ENCODE data around the gene PLEK2. TPM values are rescaled to one million over a fixed set of nuclear protein-coding genes. Genes with fewer than 3 reads are reported as not detected.

Gene PLEK2
- total RNA-seq, 2 experiments from 2014 or later: 0.45 to 1.1 TPM

DNA sequence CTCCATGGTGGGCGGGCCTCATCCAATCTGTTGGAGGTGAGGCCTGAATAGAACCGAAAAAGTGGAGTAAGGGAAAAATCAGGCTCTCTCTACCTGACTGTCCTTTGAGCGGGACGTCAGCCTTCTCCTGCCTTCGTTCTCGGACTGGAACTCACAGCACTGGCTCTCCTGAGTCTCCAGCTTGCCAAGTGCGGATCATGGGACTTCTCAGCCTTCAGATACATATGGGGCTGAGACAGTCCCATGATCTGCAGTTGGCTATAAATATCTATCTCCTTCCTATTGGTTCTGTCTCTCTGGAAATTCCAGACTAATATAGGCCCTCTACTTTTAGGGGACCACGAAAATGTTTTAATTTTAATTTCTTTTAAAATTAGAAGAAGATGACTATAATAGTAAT, 29.7 kb upstream of the PLEK2 start:
- Mint-ChIP-seq H3K27ac (no peak overlapping the region), H3K9me3 (no peaks in the 10 kb centered on the region), H3K27me3 (peaks cover 30% of the 10 kb centered on the region), H3K4me1 (no peaks in the 10 kb centered on the region), H3K36me3 (ENCODE audit: low read depth) (no peaks in the 10 kb centered on the region), H3K4me3 (no peak overlapping the region)
- DNase-seq: no peak
- ChIA-PET CTCF (no interaction called here), POLR2A (no interaction called here)

GRCh38 chr14:67441256-67441655, 29.3 kb upstream of the PLEK2 start:
- H3K9me3 Mint-ChIP-seq: no peaks in the 10 kb centered on the region
- H3K4me3 Mint-ChIP-seq: no peak overlapping the region
- H3K4me1 Mint-ChIP-seq: no peaks in the 10 kb centered on the region
- POLR2A ChIA-PET: no interaction called here
- CTCF ChIA-PET: interaction anchor here (1.9 kb wide), 1 partner anchor 14 kb away, joined by 9 read pairs; no protein-coding TSS in a partner anchor
- no peak overlapping the region for H3K27ac Mint-ChIP-seq
- no peaks in the 10 kb centered on the region for H3K36me3 Mint-ChIP-seq (ENCODE audit: low read depth)
- DNase-seq: no peak
- H3K27me3 Mint-ChIP-seq: peaks cover 30% of the 10 kb centered on the region

DNA sequence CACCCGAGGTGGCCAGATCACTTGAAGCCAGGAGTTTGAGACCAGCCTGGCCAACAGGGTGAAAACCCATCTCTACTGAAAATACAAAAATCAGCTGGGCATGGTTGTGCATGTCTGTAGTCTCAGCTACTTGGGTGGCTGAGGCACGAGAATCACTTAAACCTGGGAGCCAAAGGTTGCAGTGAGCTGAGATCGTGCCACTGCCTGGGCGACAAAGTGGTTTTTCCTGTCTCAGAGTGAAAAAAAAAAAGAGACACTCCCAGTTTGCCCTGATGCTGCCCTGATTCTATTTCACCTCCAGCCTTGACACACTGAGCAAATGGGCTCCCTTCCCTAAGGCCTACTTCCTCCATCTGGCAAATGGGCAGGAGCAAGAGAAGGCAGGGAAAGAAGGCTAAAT, 28.5 kb upstream of the PLEK2 start:
- CTCF ChIA-PET: interaction anchor here (1.0 to 1.9 kb wide), 3 partner anchors 10 to 47 kb away, joined by 3 to 9 read pairs (median 5); no protein-coding TSS in a partner anchor
- DNase-seq: no peak
- H3K27ac Mint-ChIP-seq: no peak overlapping the region
- H3K4me1 Mint-ChIP-seq: no peaks in the 10 kb centered on the region
- H3K9me3 Mint-ChIP-seq: no peaks in the 10 kb centered on the region
- POLR2A ChIA-PET: no interaction called here
- H3K4me3 Mint-ChIP-seq: no peak overlapping the region
- H3K27me3 Mint-ChIP-seq: peaks cover 29% of the 10 kb centered on the region
- no peaks in the 10 kb centered on the region for H3K36me3 Mint-ChIP-seq (ENCODE audit: low read depth)

- no peak overlapping the region for H3K27ac Mint-ChIP-seq
- ChIA-PET CTCF (interaction anchor here (0.8 to 3.1 kb wide), 4 partner anchors 9 to 228 kb away, joined by 3 to 11 read pairs (median 4); no protein-coding TSS in a partner anchor), POLR2A (no interaction called here)
- no peaks in the 10 kb centered on the region for H3K36me3 Mint-ChIP-seq (ENCODE audit: low read depth)
- no peaks in the 10 kb centered on the region for H3K9me3 Mint-ChIP-seq
- H3K4me1 Mint-ChIP-seq: no peaks in the 10 kb centered on the region
- DNase-seq: no peak
- no peak overlapping the region for H3K4me3 Mint-ChIP-seq
- H3K27me3 Mint-ChIP-seq: peaks cover 26% of the 10 kb centered on the region
Observed at GRCh38 chr14:67438969-67439368, 27.0 kb upstream of the PLEK2 start.

DNA sequence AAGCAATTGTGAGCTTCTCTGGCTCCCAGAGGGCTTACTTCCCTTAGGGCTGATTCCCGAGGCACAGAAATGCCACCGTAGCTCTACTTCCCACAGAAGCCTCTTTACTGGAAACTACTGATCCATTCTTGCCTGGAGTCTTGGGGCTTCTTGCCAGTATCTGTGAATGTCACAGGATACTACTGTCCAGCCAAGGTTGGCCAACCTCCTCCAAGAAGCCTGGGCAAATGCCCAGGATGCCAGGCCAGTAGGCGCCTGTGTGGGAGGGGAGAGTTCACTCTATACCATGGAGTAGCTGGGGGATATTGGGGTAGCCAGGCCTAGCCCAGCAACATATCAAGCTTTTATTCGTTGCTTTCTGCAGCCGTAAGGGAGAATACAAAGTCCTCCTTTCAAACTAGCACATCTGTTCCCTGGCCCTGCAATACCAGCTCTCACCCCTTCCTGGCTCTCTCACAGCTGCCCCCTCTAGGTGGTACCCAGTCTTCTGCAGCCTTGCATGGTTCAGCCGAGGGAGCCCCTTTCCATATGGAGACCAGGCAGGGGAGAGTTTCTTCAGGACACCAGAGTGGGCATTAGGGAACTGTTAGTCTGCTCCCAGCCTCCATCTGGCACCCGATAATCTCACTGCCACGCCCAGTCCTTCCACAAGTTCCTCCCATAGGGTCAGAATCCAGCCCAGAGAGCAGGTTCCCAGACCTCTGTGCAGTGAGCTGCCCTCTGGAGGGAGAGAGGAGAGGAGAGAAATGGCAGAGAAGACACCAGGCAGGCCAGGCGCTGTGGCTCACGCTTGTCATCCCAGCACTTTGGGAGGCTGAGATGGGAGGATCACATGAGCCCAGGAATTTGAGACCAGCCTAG, 24.3 kb upstream of the PLEK2 start:
- Mint-ChIP-seq H3K36me3 (ENCODE audit: low read depth) (no peaks in the 10 kb centered on the region), H3K9me3 (no peaks in the 10 kb centered on the region), H3K27ac (no peak overlapping the region), H3K4me1 (no peaks in the 10 kb centered on the region), H3K27me3 (peaks cover 30% of the 10 kb centered on the region), H3K4me3 (no peak overlapping the region)
- DNase-seq: no peak
- POLR2A ChIA-PET: no interaction called here
- CTCF ChIA-PET: interaction anchor here (1.1 to 3.1 kb wide), 4 partner anchors 8 to 135 kb away, joined by 3 to 11 read pairs (median 4); no protein-coding TSS in a partner anchor

- Mint-ChIP-seq H3K4me3 (no peak overlapping the region), H3K27me3 (peaks cover 30% of the 10 kb centered on the region), H3K27ac (no peak overlapping the region), H3K9me3 (no peaks in the 10 kb centered on the region), H3K4me1 (no peaks in the 10 kb centered on the region), H3K36me3 (ENCODE audit: low read depth) (no peaks in the 10 kb centered on the region)
- no peak for DNase-seq
- CTCF ChIA-PET: interaction anchor here (1.4 to 3.1 kb wide), 3 partner anchors 8 to 21 kb away, joined by 3 to 11 read pairs (median 4); no protein-coding TSS in a partner anchor
- POLR2A ChIA-PET: no interaction called here
Observed at GRCh38 chr14:67435603-67436002, 23.6 kb upstream of the PLEK2 start.

- Mint-ChIP-seq H3K27ac (no peak overlapping the region), H3K4me1 (no peaks in the 10 kb centered on the region), H3K4me3 (no peak overlapping the region), H3K27me3 (peaks cover 19% of the 10 kb centered on the region), H3K36me3 (ENCODE audit: low read depth) (no peaks in the 10 kb centered on the region), H3K9me3 (no peaks in the 10 kb centered on the region)
- POLR2A ChIA-PET: no interaction called here
- DNase-seq: no peak
- CTCF ChIA-PET: interaction anchor here (1.1 kb wide), 1 partner anchor 140 kb away, joined by 3 read pairs; no protein-coding TSS in a partner anchor
Observed at GRCh38 chr14:67432050-67432564, 20.1 kb upstream of the PLEK2 start.

GRCh38 chr14:67429510-67430205, 17.7 kb upstream of the PLEK2 start:
- H3K4me1 Mint-ChIP-seq: no peaks in the 10 kb centered on the region
- H3K36me3 Mint-ChIP-seq (ENCODE audit: low read depth): no peaks in the 10 kb centered on the region
- H3K4me3 Mint-ChIP-seq: no peak overlapping the region
- DNase-seq: no peak
- ChIA-PET CTCF (interaction anchor here (0.7 to 1.6 kb wide), 5 partner anchors 10 to 142 kb away, joined by 3 to 5 read pairs (median 3); partner anchors contain the start of genes ATP6V1D and EIF2S1), POLR2A (no interaction called here)
- H3K27ac Mint-ChIP-seq: no peak overlapping the region
- peaks cover 29% of the 10 kb centered on the region for H3K27me3 Mint-ChIP-seq
- no peaks in the 10 kb centered on the region for H3K9me3 Mint-ChIP-seq

DNA sequence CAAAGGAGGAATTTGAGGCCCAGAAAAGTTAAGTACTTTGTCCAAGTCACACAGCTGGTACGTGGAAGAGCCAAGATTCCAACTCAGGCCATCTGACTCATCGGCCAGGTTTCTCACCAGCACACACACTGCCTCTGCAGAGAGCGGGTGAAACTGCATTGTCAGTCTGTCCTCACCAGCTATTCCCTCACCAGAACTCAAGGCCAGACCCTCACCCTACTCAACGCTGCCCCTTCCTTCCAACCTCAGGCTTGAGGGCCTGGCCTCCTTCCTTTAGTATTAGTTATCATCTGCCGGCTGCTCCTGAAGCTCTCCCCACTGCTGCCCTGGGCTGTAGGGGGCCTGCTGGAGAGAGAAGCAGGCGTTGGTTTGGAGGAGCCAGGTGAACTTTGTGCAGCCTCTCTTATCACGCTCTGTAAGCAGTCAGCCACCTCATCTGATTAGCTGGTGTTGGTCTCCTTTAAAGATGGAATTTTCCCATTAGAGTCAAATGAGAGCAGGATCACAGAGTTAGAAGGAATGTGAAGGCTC, 16.6 kb upstream of the PLEK2 start:
- DNase-seq: no peak
- no peaks in the 10 kb centered on the region for H3K36me3 Mint-ChIP-seq (ENCODE audit: low read depth)
- peaks cover 24% of the 10 kb centered on the region for H3K27me3 Mint-ChIP-seq
- CTCF ChIA-PET: interaction anchor here (1.2 to 2.6 kb wide), 8 partner anchors 9 to 276 kb away, joined by 3 to 27 read pairs (median 6); no protein-coding TSS in a partner anchor
- H3K4me1 Mint-ChIP-seq: peaks cover 2% of the 10 kb centered on the region
- POLR2A ChIA-PET: no interaction called here
- no peaks in the 10 kb centered on the region for H3K9me3 Mint-ChIP-seq
- no peak overlapping the region for H3K27ac Mint-ChIP-seq
- no peak overlapping the region for H3K4me3 Mint-ChIP-seq

- H3K36me3 Mint-ChIP-seq (ENCODE audit: low read depth): no peaks in the 10 kb centered on the region
- H3K27ac Mint-ChIP-seq: no peak overlapping the region
- ChIA-PET CTCF (interaction anchor here (0.6 to 2.6 kb wide), 22 partner anchors 9 to 278 kb away, joined by 3 to 27 read pairs (median 4); partner anchors contain the start of genes ATP6V1D, EIF2S1 and PLEK2), POLR2A (no interaction called here)
- no peaks in the 10 kb centered on the region for H3K9me3 Mint-ChIP-seq
- H3K4me3 Mint-ChIP-seq: no peak overlapping the region
- peaks cover 26% of the 10 kb centered on the region for H3K27me3 Mint-ChIP-seq
- peak; percentile 84 for DNase-seq
- peaks cover 6% of the 10 kb centered on the region for H3K4me1 Mint-ChIP-seq
Observed at GRCh38 chr14:67426983-67427606, 15.1 kb upstream of the PLEK2 start.

DNA sequence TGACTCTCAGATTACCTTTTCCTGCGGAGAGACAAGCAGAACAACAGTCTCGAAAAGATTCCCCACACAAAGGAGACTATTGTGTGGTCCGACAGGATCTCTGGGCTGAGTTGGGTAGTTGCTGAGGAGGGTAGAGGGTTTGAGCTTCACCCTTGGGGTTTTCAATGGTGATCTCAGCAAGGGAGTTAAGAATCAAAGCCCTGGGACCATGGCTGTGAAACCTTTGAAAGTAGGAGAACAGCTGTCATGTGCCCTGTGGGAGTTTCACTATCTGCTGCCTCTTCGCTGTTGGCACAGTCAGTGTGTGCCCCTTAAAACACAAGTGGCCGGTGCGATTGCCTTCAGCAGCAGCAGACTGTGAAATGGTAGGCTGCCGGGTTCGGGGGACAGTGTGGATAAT, 14.2 kb upstream of the PLEK2 start:
- ChIA-PET CTCF (interaction anchor here (0.6 to 2.6 kb wide), 12 partner anchors 12 to 279 kb away, joined by 3 to 27 read pairs (median 4); partner anchors contain the start of genes ATP6V1D and EIF2S1), POLR2A (no interaction called here)
- no peak for DNase-seq
- peaks cover 6% of the 10 kb centered on the region for H3K4me1 Mint-ChIP-seq
- H3K27me3 Mint-ChIP-seq: peaks cover 24% of the 10 kb centered on the region
- no peak overlapping the region for H3K4me3 Mint-ChIP-seq
- H3K36me3 Mint-ChIP-seq (ENCODE audit: low read depth): no peaks in the 10 kb centered on the region
- H3K9me3 Mint-ChIP-seq: no peaks in the 10 kb centered on the region
- no peak overlapping the region for H3K27ac Mint-ChIP-seq

DNA sequence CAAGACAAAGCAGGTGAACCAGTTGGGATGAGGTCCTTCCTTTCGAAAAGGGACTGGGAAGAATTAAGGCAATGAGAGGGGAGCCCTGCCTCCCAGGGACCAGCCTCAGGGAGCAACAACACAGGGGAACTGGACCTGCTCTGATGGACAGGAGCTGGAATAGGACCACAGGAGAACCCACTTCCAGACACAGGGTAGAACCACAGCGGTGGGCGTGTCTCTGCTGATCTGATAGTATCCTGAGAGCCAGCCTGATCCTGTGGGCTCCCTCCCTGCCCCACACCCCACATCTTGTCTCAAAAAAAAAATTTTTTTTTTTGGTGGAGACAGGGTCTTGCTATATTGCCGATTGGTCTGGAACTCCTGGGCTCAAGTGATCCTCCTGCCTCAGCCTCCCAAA, 13.6 kb upstream of the PLEK2 start:
- no peak overlapping the region for H3K27ac Mint-ChIP-seq
- no peaks in the 10 kb centered on the region for H3K36me3 Mint-ChIP-seq (ENCODE audit: low read depth)
- CTCF ChIA-PET: interaction anchor here (0.6 to 2.6 kb wide), 6 partner anchors 8 to 285 kb away, joined by 3 to 9 read pairs (median 4); partner anchors contain the start of gene PIGH
- peaks cover 6% of the 10 kb centered on the region for H3K4me1 Mint-ChIP-seq
- peaks cover 24% of the 10 kb centered on the region for H3K27me3 Mint-ChIP-seq
- H3K4me3 Mint-ChIP-seq: no peak overlapping the region
- DNase-seq: no peak
- no peaks in the 10 kb centered on the region for H3K9me3 Mint-ChIP-seq
- POLR2A ChIA-PET: no interaction called here

All from activated CD4-positive, alpha-beta T cell treated with anti-CD3 and anti-CD28 coated beads, Interleukin-2, amount 10 ng/mL, durations not matched to agents 7 days and 5 days (primary cell).